ENCODE results near the gene MITF.

DNA sequence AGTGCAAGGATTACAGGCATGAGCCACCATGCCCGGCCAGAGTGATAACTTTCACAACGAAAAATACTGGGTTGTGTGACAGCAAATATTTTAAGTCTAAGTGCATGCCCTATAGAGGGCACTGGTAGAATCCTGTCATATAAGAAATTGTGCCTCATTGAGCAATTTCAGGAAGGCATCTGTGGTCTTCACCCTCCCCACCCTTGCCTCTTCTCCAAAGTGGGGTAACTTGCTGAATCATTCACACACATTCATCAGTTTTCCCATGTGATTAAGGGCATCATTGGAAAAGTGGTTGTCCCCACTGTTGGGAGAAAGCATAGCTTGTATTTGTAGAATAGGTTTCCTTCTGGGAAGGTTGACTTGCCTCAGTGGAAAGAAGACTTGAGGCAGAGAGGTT lies 9.2 kb downstream of the MITF start:
- no peak for TF ChIP-seq POLR2A (IDR thresholded peaks at IDR 0.05)
- TF ChIP-seq, protein P1, sequence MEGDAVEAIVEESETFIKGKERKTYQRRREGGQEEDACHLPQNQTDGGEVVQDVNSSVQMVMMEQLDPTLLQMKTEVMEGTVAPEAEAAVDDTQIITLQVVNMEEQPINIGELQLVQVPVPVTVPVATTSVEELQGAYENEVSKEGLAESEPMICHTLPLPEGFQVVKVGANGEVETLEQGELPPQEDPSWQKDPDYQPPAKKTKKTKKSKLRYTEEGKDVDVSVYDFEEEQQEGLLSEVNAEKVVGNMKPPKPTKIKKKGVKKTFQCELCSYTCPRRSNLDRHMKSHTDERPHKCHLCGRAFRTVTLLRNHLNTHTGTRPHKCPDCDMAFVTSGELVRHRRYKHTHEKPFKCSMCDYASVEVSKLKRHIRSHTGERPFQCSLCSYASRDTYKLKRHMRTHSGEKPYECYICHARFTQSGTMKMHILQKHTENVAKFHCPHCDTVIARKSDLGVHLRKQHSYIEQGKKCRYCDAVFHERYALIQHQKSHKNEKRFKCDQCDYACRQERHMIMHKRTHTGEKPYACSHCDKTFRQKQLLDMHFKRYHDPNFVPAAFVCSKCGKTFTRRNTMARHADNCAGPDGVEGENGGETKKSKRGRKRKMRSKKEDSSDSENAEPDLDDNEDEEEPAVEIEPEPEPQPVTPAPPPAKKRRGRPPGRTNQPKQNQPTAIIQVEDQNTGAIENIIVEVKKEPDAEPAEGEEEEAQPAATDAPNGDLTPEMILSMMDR (IDR thresholded peaks at IDR 0.05), result no peak
